ENCODE results near the gene THBS2. TPM values are rescaled to one million over a fixed set of nuclear protein-coding genes. Genes with fewer than 3 reads are reported as not detected.

THBS2 gene
- total and polyA plus RNA-seq, 2 of the 8 experiments (the other 6 are each of a cell fraction or from before 2014, with no cell fraction given): 11.0 to 22.5 TPM

DNA sequence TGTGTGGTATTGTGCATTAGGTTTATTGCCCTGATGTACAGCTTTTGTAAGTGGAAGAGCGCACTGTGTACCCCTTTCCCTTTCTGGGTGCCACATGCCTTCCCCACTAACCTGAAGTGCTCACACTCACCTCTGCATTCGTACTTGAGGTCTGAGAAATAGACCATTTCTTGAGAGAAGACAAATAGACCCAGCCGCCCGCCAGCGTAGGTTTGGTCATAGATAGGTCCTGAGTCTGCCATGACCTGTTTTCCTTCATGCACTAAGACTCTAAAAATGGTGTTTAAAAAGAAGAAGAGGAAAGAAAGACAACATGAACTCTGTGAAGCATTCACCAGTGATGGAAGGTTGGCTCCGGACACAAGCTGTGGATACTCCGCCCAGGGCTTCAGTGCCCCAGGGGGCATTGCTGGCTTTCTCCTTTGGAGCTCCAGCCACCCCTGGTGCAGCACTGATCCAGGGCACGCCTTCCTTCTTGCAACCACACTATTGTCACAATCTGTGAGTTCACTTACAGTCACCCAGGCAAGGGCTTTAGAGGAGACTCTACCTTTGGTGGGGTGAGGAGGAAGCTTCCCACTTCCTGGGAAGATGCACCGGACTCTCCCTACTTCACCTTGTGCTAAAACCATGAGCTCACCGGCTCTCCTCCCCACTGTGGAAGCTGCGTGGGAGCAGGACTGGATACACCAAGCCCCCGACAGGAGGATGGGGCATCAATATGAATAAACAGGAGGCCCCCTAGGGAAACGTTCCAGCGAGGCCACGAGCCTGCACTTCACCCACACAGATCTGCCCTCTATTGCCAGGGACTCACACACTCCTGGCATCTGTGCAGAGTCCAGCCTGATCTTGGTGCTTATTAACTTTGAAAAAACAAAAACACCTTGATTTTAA is 33.3 kb downstream of the THBS2 start:
- Histone ChIP-seq H3K4me3 (ENCODE audit: extremely low read depth in 1 of 4, insufficient read depth in 2 of 4, low read depth in 3 of 4, low read length in 4 of 4) (no peak overlapping the region), H3K79me1 (ENCODE audit: low read depth, low read length) (no peaks in the 10 kb centered on the region)
- TF ChIP-seq JUND (IDR thresholded peaks at IDR 0.05; ENCODE audit: low read length) (no peak), TEAD4 (IDR thresholded peaks at IDR 0.05; ENCODE audit: low read depth, low read length) (no peak), HDAC6 (IDR thresholded peaks at IDR 0.05; ENCODE audit: low read depth, low read length) (no peak), RNF2 (IDR thresholded peaks at IDR 0.05; ENCODE audit: borderline replicate concordance, low read depth, low read length, missing control alignments, poor library complexity, severe bottlenecking) (no peak), CTBP2 (IDR thresholded peaks at IDR 0.05; ENCODE audit: borderline replicate concordance, insufficient read depth, insufficient read length, low read length) (no peak), EP300 (IDR thresholded peaks at IDR 0.05; ENCODE audit: borderline replicate concordance in 1 of 2, low read depth in 2 of 2, low read length in 2 of 2) (no peak), BCL11A (IDR thresholded peaks at IDR 0.05; ENCODE audit: low read depth in 2 of 2, low read length in 2 of 2) (no peak)
- TF ChIP-seq, protein P1, sequence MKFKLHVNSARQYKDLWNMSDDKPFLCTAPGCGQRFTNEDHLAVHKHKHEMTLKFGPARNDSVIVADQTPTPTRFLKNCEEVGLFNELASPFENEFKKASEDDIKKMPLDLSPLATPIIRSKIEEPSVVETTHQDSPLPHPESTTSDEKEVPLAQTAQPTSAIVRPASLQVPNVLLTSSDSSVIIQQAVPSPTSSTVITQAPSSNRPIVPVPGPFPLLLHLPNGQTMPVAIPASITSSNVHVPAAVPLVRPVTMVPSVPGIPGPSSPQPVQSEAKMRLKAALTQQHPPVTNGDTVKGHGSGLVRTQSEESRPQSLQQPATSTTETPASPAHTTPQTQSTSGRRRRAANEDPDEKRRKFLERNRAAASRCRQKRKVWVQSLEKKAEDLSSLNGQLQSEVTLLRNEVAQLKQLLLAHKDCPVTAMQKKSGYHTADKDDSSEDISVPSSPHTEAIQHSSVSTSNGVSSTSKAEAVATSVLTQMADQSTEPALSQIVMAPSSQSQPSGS (IDR thresholded peaks at IDR 0.05; ENCODE audit: low read length): no peak

More for the DNA sequence above, 33.3 kb downstream of the THBS2 start:
- 91% methylated on average over 15 of the region's 15 CpGs; no CpG with 5 or more reads in 1 of the 2 experiments for WGBS, 2 experiments (ENCODE audit: extremely low coverage in 1 of 2, insufficient coverage in 1 of 2, insufficient read length in 1 of 2, insufficient replicate concordance in 2 of 2, low coverage in 1 of 2, low lambda C conversion rate in 2 of 2, missing lambda C conversion rate in 1 of 2)
- Histone ChIP-seq H2BK20ac (ENCODE audit: low read length) (no peak overlapping the region), H3K36me3 (ENCODE audit: control insufficient read depth in 2 of 4, insufficient read depth in 4 of 4, low read length in 3 of 4) (peaks cover 2 to 46% (median 15%) of the 10 kb centered on the region in 4 experiments; a peak in 6 of 8 replicates), H3K79me2 (ENCODE audit: control insufficient read depth in 1 of 2, insufficient read depth in 2 of 2, low read length in 2 of 2) (no peaks in the 10 kb centered on the region), H3K9me3 (ENCODE audit: insufficient read depth in 2 of 2, low read depth in 1 of 2, low read length in 1 of 2) (peaks cover 10 to 12% of the 10 kb centered on the region in 2 experiments), H4K91ac (replicated peaks; ENCODE audit: insufficient read length, low read length) (no peak overlapping the region), H4K5ac (ENCODE audit: insufficient read length, low read depth, low read length) (no peak overlapping the region), H2BK5ac (ENCODE audit: low read depth, low read length) (no peak overlapping the region), H2AK5ac (ENCODE audit: low read depth, low read length) (no peak overlapping the region), H3K56ac (replicated peaks; ENCODE audit: insufficient read length, low read depth, low read length) (no peak overlapping the region), H3K9ac (replicated peaks in 1 of 4; ENCODE audit: extremely low read depth in 1 of 4, low read depth in 3 of 4, low read length in 3 of 4) (no peak overlapping the region), H3K23ac (ENCODE audit: insufficient read length) (no peak overlapping the region), H3K18ac (ENCODE audit: extremely low read depth, low read length) (no peak overlapping the region), H3K4me1 (replicated peaks in 1 of 4; ENCODE audit: control insufficient read depth in 3 of 4, insufficient read depth in 4 of 4, low read length in 3 of 4) (no peaks in the 10 kb centered on the region; a peak in 1 of 7 replicates), H3K27ac (ENCODE audit: low read depth, low read length) (no peak overlapping the region), H4K20me1 (replicated peaks in 1 of 2; ENCODE audit: control insufficient read depth in 1 of 2, insufficient read depth in 2 of 2, low read length in 2 of 2) (no peaks in the 10 kb centered on the region), H4K8ac (ENCODE audit: extremely low read depth, insufficient read depth, low read length) (no peak overlapping the region), H3K4me2 (ENCODE audit: insufficient read depth in 1 of 2, low read depth in 2 of 2, low read length in 2 of 2) (no peak overlapping the region), H3K14ac (ENCODE audit: insufficient read length) (no peak overlapping the region), H3K23me2 (ENCODE audit: low read depth, low read length) (peaks cover 15% of the 10 kb centered on the region; the same call in 1 of the 2 replicates), H2AFZ (ENCODE audit: low read length) (no peak overlapping the region), H2BK120ac (replicated peaks; ENCODE audit: low read depth, low read length) (no peak overlapping the region), H3K27me3 (replicated peaks in 1 of 4; ENCODE audit: control insufficient read depth in 3 of 4, extremely low read depth in 1 of 4, insufficient read depth in 3 of 4, low read length in 3 of 4) (no peaks in the 10 kb centered on the region), H2BK12ac (ENCODE audit: low read depth, low read length) (no peak overlapping the region), H3K4ac (replicated peaks; ENCODE audit: insufficient read length, low read depth, low read length) (no peak overlapping the region), H2BK15ac (ENCODE audit: low read length) (no peak overlapping the region)
- DNase-seq (ENCODE audit: low read depth in 1 of 2, low spot score in 2 of 2): no peak
- FAIRE-seq: no peak
- ChIA-PET CTCF (ENCODE audit: partially characterized antibody) (interaction anchor here (0.9 to 1.0 kb wide), 3 partner anchors 33 to 200 kb away, joined by 3 read pairs; no protein-coding TSS in a partner anchor), POLR2A (ENCODE audit: partially characterized antibody) (interaction anchor here (0.7 kb wide), 1 partner anchor 48 kb away, joined by 4 read pairs; no protein-coding TSS in a partner anchor)

Data from H1 (cell line).